DOHH2 (cell line): ENCODE data around the gene TMEM231.

Experiments
- CTCF ChIP-seq: fragments of 200-600 bp; sonication (generic); IDR thresholded peaks from one replicate; pipeline ENCODE4 v1.5.1; 2014; ENCODE audit warnings: antibody characterized with exemption, mild to moderate bottlenecking, low read depth, low read length; ENCODE audit not compliant: poor library complexity, severe bottlenecking
- EZH2phosphoT487 ChIP-seq: fragments of 200-600 bp; sonication (generic); IDR thresholded peaks from 2 replicates; pipeline ENCODE4 v1.6.1; 2017; ENCODE audit warnings: borderline replicate concordance, mild to moderate bottlenecking, antibody characterized with exemption, low read length, moderate library complexity, mixed read lengths

GRCh38 chr16:75527825-75528299 lies 28.2 kb downstream of the TMEM231 start:
- TF ChIP-seq CTCF (no peak), EZH2phosphoT487 (no peak)
